ENCODE results near the gene LIN37. TPM values are rescaled to one million over a fixed set of nuclear protein-coding genes. Genes with fewer than 3 reads are reported as not detected.
"Not testable (repeated sequence)": the region's sequence is repeated elsewhere in the genome, so short reads cannot be mapped to it uniquely, and the experiment has no call there.

LIN37 gene
- total RNA-seq, 1 donor from 2014 or later = 10.1 TPM

DNA sequence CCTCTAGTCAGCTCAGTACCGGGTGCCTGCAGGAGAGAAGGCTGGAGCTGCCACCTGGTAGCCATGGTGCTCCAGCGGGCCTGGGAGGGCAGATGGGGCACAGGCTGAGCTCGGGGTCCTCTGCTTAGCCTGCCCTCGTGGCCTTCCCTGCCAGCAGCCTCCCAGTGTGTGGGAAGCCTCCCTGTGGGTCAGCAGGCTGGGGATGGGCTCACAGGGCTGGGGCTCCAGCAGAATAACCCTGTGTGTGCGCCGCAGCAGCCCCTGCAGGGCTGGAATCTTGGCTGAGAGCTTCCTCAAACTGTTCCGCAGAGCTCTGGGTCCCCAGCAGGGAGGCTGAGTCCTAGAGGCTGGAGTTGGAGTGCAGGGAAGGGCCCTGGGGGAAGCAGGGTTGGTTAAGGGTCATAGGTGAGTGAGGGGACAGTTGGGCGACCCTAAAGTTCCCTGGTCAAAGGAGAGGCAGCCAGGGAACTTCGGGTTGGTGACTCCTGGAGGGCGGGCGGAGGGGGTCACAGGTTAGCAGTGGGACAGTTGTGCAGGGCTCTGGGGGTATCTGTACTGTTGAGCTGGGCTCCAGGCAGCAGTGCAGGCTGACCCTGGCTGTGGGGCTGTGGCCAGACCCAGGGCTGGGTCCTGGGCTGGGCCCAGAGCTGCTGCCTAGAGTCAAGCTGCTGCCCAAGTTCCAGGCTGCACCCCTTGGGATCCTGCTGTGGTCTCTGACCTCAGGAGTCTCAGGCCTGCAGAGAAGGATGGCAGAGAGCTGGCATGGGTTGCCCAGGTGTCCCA is 41.0 kb downstream of the LIN37 start:
- DNase-seq (ENCODE audit: low spot score) = no peak

DNA sequence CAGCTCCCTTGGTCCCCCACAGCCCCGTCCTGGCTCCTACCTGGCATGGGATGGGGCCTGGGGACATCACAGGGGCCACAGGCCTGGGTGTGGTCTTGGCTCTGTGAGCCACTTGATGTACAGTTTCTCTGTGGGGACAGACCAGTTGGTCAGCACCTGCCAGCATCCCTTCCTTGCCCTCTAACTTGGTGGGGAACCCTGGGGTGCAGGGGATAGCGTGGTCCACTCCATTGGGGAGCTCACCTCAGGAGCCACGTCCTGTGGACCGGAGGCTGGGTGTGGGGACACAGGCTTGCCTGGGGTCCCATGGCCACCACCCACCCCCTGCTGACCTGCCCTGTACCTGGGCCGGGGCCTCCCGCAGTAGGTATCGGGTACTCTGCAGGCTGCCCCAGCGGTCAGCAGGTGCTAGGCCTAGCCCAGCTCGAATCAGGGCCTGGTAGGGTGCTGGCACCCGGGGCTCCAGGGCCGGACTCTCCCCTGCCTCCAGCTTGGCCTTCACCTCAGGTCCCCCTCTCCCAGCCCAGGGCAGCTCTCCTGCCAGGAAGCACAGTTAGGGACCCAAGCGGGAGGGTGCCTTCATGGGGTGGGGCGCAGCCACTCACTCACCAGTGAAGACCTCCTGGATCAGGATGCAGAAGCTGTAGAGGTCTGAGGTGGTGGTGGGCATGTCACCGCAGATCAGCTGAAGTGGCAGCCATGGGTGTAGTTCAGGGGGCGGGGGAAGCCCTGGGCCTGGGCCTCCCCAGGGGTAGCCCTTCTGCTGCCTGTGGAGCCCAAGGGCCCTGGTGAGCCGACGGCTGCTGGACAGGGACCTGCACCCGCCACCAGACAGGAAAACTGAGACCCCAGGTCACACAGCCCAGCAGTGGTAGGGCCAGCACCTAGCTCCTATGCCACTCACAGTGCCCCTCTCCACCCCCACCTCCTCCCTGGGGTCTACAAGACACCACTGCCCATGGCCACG is 41.9 kb downstream of the LIN37 start:
- no peak for DNase-seq (ENCODE audit: low spot score)

DNA sequence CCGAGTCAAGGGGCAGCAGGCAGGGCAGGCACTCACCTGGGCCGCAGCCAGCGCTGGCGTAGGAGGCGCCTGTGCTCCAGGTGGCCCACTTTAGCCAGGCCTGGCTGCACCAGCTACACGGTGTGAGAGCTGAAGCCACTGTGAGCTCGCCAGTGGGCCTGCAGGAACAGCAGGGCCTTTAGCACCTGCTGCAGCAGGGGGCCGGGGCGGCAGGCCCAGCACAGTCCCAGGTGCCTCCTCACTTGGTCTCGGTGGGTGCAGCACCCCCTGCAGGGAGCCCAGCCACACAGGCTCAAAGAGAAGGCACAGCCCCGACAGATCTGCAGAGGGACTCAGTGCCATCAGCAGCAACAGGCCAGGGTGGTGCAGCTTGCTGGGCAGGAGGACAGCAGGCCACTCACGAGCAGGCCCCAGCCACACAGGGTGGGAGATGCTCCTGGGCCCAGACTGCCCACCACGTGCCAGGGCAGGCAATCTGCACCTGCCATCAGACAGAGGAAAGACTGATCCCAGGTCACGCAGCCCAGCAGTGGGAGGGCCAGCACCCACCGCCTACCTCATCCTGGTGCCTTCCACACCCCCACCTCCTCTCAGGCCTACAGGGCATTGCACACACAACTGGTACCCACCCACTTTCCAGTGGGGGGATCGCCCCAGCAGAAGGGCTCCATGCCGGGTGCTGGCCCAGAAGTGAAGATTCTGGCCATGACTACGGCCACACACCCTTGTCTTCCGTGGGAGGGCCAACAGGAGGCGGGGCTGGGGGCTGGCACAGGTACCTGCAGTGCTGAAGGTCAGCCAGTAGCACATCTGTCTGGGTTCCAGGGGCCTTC is 42.8 kb downstream of the LIN37 start:
- no peak for DNase-seq (ENCODE audit: low spot score)

DNA sequence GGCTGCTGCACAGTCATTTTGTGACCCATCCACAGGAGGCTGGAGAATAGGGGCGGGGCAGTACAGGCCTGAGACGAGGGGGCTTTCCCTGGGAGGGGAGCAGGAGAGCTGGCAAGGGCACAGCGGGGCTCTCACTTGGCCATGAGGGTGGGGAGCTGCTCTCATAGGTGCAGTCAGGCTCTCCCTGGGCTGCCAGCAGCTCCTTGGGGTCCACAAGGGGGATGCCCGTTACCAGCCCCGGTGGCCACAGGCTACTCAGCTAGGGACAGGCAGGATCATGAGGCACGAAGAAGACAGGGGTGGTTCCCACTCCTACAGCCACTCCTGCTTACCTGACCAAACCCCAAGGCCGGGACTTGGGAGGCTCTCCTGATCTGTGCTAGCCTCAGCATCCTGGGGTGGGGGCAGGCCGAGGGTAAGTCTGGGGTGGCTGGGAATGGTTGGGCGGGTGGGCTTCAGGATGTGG is 43.5 kb downstream of the LIN37 start:
- no peak for DNase-seq (ENCODE audit: low spot score)

DNA sequence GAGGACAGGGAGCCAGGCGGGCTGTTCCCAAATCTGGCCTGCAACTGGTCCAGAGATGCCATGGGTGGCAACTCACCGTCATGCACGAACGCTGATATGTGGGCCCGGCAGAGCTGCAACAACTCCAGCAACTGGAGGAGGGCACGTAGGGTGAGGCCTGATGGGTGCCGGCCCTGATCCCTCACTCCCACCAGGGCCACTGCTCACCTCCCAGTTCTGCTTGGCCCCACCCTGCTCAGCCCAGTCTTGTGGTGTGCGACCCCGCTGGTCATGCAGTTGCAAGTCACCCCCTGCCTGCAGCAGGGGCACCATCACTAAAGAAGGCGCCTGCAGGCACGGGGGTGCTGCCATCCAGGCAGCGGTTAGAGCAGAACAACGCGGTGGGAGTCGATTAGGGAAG is 43.9 kb downstream of the LIN37 start:
- DNase-seq (ENCODE audit: low spot score) = no peak

DNA sequence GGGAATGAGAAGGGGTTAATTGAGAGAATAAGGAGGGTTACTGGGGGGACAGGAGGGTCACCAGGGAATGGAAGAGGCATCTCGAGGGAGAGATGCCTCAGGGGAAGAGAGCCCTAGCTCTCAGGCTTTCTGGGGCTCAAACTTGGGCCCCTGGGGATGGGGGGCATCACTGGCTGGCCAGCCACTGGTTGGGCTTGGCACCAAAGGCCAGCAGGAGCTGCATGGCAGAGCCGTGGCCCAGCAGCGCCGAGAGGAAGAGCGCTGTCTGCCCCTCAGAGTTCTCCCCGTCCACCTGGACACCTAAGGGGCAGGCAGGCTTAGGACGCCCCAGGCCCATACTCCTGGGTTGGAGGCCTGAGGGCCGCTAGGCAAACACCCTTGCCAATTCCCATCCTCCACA is 44.5 kb downstream of the LIN37 start:
- no peak for DNase-seq (ENCODE audit: low spot score)

DNA sequence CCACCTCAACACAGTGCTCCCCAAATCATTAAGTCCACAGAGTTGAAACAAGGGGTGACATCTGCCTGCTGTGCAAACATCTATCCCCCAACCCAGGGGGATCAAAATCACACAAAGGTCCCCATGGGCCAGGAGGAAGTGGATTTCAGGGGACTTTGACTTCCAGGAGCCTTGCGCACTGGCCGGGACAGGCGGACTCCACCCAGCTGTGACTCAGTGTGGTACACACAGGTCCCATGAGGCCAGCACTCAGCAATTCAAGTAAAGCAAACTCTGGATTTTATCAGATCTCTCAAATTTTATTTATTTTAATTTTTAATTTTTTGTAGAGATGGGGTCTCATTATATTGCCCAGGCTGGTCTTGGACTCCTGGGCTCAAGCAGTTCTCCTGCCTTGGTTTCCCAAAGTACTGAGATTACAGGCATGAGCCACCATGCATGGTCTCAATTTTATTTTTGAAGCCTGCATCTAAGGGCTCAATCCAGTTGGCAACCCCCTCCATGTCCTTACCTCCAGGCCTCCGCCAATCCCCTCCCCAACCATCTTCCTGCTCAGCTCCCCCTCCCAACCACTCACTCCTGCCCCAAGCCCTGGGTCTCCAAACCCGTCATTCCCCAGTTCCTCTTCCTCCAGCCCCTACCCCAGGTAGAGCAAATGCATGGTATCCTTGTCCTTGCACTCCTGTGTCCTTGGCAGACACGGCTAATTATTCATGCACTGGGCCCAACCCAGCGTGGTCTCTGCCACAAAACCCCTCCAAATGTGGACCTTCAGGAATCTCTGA is 45.2 kb downstream of the LIN37 start:
- DNase-seq (ENCODE audit: low spot score) = no peak

DNA sequence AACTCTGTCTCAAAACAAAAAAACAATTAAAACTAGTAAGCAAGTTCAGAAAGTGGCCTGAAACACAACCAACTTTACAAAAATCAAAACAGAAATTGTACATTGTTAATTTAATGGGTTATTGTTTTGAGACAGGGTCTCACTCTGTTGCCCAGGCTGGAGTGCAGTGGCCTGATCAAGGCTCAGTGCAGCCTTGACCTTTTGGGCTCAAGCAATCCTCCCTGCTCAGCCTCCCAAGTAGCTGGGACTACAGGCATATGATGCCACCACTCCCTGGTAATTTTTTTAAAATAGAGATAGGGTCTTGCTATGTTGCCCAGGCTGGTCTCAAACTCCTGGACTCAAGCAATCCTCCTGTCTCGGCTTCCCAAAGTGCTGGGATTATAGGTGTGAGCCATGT is 47.2 kb downstream of the LIN37 start:
- not testable (repeated sequence) for DNase-seq (ENCODE audit: low spot score)

DNA sequence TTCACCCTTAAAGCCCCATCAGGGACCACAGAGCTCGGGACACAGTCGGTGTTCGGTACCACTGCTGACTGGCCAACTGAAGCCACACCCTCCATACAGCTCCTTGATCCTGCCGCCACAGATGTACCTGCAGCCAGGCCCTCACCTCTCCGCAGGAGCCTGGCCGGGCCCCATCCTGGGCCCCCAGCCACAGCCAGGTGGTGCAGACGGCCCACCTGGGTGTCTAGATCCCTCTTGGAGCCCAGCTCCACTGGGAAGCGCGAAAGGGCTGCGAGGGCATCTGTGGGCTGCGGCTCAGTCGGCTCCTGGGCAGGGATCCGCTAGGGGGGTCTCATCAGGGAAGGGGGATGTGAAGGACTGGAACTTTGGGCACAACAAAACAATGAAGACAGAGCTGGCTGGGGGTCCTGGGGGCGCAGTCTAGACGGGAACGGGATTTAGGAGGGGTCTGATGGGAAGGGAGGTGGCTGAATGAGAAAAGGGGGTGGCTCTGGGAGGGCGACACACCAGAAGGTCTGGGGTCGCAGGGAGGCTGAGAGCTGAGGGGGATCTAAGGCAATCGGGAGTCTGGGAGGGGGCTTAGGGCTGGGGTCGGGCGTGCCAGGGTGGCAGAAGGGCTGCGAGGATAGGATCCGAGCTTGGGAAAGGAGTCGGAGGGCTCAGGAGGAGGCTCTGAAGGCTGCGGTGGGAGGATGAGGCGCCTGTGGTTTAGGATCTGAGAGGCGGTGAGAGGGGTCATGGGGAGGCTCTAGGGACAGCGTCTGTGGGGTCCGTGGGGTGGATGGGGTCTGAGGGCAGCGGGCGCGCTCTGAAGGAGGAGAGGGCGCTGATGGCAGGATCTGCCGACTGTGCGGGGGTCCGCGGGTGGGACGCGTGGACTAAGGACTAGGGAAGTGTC is 48.5 kb downstream of the LIN37 start:
- DNase-seq (ENCODE audit: low spot score) = no peak

DNA sequence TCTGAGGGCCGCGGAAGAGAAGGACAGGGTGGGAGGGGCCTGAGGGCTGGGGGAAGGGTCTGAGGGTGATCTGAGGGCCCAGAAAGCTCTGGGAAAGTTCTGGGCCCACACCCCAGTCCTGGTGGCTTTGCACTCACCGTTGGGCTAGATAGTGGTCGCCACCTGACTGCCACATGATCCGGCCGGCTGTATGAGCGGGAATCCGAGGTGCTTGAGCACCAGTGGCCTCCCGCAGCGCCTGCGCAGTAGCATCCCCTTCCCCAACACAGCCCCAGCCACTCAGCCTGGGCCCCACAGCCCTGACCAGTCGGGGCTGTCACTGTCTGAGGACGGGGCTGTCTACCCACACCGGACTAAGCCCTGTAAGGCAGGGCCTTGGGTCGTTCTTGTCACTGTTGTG is 49.3 kb downstream of the LIN37 start:
- no peak for DNase-seq (ENCODE audit: low spot score)

DNA sequence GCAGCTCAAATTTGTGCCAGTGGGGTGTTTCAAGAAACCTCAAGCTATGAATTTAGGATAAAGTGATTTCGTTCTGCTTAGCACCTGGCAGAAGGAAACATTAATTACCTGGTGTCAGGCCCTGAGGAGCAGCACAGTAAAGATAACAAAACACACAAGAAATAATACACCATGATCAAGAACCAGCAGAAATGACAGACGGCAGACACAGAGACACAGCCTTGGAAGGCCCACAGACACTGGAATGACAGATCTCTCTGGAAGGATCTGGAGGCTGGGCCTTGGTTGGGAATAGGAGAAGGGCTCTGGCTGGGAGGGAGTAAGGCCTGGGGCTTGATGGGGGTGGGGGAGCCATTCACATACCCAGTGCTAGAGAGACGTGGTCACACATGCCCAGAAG is 53.5 kb downstream of the LIN37 start:
- no peak for DNase-seq (ENCODE audit: low spot score)

Other genes starting within 250 kb of the LIN37 start
- gene DMKN, start 234.9 kb upstream of the LIN37 start, total RNA-seq = 1.8 TPM
- gene SBSN, start 220.3 kb upstream of the LIN37 start, total RNA-seq = not detected
- not detected for gene GAPDHS, start 215.1 kb upstream of the LIN37 start, total RNA-seq
- gene TMEM147, start 202.9 kb upstream of the LIN37 start, total RNA-seq = 87.6 TPM
- not detected for gene ATP4A, start 184.9 kb upstream of the LIN37 start, total RNA-seq
- not detected for gene PMIS2, start 162.4 kb upstream of the LIN37 start, total RNA-seq
- 10.7 TPM for gene HAUS5, start 135.8 kb upstream of the LIN37 start, total RNA-seq
- 78.3 TPM for gene RBM42, start 119.5 kb upstream of the LIN37 start, total RNA-seq
- 2.5 TPM for gene ETV2, start 106.8 kb upstream of the LIN37 start, total RNA-seq
- gene COX6B1, start 100.3 kb upstream of the LIN37 start, total RNA-seq = 459 TPM
- gene UPK1A, start 82.1 kb upstream of the LIN37 start, total RNA-seq = 0.89 TPM
- gene ZBTB32, start 44.0 kb upstream of the LIN37 start, total RNA-seq = 0.43 TPM
- gene KMT2B, start 30.6 kb upstream of the LIN37 start, total RNA-seq = 45.1 TPM
- 14.8 TPM for gene IGFLR1, start 6.1 kb upstream of the LIN37 start, total RNA-seq
- 23.9 TPM for gene U2AF1L4, start 3.2 kb upstream of the LIN37 start, total RNA-seq
- gene PSENEN, start 2.9 kb upstream of the LIN37 start, total RNA-seq = 67.9 TPM
- gene HSPB6, start 8.5 kb downstream of the LIN37 start, total RNA-seq = 654 TPM
- gene PROSER3, start 9.6 kb downstream of the LIN37 start, total RNA-seq = 31.2 TPM
- gene ARHGAP33, start 27.0 kb downstream of the LIN37 start, total RNA-seq = 20.1 TPM
- gene PRODH2, start 64.3 kb downstream of the LIN37 start, total RNA-seq = 0.46 TPM
- gene NPHS1, start 103.9 kb downstream of the LIN37 start, total RNA-seq = 0.06 TPM
- gene KIRREL2, start 108.3 kb downstream of the LIN37 start, total RNA-seq = 0.12 TPM
- gene APLP1, start 120.0 kb downstream of the LIN37 start, total RNA-seq = 85.6 TPM
- 34.5 TPM for gene NFKBID, start 152.0 kb downstream of the LIN37 start, total RNA-seq
- gene HCST, start 154.0 kb downstream of the LIN37 start, total RNA-seq = 14.4 TPM
- 94.6 TPM for gene TYROBP, start 159.7 kb downstream of the LIN37 start, total RNA-seq
- 23.7 TPM for gene LRFN3, start 187.8 kb downstream of the LIN37 start, total RNA-seq
- 20.0 TPM for gene SDHAF1, start 246.6 kb downstream of the LIN37 start, total RNA-seq